Ascending aorta (tissue), 2 donors: ENCODE results near the gene SRR. TPM values are rescaled to one million over a fixed set of nuclear protein-coding genes. Genes with fewer than 3 reads are reported as not detected.
A peak's percentile ranks its signal among the peaks of the same experiment; 100 is the strongest.

ENCODE experiments used
- DNase-seq, 2 donors: peaks; one replicate each; pipeline ENCODE4 v3.0.0-alpha.2; 2019; ENCODE audit warnings: low spot score in 2 of 2
- H3K27ac ChIP-seq, 2 donors: fragments of 200-600 bp; sonication (generic); one replicate each; pipeline ENCODE4 v1.5.1; 2016 to 2017; ENCODE audit warnings: mild to moderate bottlenecking in 1 of 2
- H3K27me3 ChIP-seq: fragments of 200-600 bp; sonication (generic); one replicate; pipeline ENCODE4 v1.5.1; 2017
- H3K36me3 ChIP-seq, 2 donors: fragments of 200-600 bp; sonication (generic); one replicate each; pipeline ENCODE4 v1.5.1; 2016
- H3K4me1 ChIP-seq, 2 donors: fragments of 200-600 bp; sonication (generic); one replicate each; pipeline ENCODE4 v1.5.1; 2016 to 2017; ENCODE audit warnings: mild to moderate bottlenecking in 1 of 2
- H3K4me3 ChIP-seq, 2 donors: fragments of 200-600 bp; sonication (generic); one replicate each; pipeline ENCODE4 v1.5.1; 2016 to 2017; ENCODE audit warnings: mild to moderate bottlenecking in 1 of 2
- H3K9me3 ChIP-seq, 2 donors: fragments of 200-600 bp; sonication (generic); one replicate each; pipeline ENCODE4 v1.5.1; 2016
- intact Hi-C: fragments of 100-400 bp; cut with DNase I; formaldehyde crosslinking; loops from one replicate; pipeline ENCODE4 v1.15.1; 2023
- total RNA-seq: library from RNA; depleted of rRNA; stranded (reverse); fragments of >200 nt; gene quantifications from one replicate; pipeline ENCODE4 v1.1.0, GENCODE V29; 2016
- TF ChIP-seq, protein P1 (sequence below), 3 experiments: fragments of 200-600 bp in 2 of 3; fragments of 450-650 bp in 1 of 3; sonication (generic) in 2 of 3; IDR thresholded peaks; one replicate each; pipeline ENCODE4 v1.5.1; 2016 to 2019; ENCODE audit warnings: antibody characterized with exemption in 3 of 3, mild to moderate bottlenecking in 1 of 3, moderate library complexity in 1 of 3

The SRR gene
- total RNA-seq, 1 donor from 2014 or later = not detected

DNA sequence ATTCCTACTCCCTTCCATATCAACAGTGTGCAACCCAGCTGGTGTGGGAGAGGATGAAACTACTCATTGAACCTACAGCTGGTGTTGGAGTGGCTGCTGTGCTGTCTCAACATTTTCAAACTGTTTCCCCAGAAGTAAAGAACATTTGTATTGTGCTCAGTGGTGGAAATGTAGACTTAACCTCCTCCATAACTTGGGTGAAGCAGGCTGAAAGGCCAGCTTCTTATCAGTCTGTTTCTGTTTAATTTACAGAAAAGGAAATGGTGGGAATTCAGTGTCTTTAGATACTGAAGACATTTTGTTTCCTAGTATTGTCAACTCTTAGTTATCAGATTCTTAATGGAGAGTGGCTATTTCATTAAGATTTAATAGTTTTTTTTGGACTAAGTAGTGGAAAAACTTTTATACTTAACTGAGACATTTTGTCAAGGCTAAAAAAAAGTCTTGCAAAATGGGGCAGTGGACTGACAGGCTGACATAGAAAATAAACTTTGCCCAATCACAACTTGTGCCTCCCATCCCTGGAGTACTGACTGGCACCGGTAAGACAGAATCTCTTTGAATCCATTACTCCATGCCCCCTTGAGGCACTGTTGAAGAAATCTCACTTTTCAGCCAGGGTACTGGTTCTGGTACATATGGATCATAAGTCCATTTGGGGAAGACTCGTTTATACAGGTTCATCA lies 20.0 kb downstream of the SRR start:
- Histone ChIP-seq H3K9me3 (no peaks in the 10 kb centered on the region), H3K36me3 (peaks cover 59 to 79% of the 10 kb centered on the region in 2 donors), H3K4me1 (no peaks in the 10 kb centered on the region), H3K4me3 (no peak overlapping the region), H3K27ac (no peak overlapping the region), H3K27me3 (no peaks in the 10 kb centered on the region)
- intact Hi-C loops = no loop called here
- TF ChIP-seq, protein P1, sequence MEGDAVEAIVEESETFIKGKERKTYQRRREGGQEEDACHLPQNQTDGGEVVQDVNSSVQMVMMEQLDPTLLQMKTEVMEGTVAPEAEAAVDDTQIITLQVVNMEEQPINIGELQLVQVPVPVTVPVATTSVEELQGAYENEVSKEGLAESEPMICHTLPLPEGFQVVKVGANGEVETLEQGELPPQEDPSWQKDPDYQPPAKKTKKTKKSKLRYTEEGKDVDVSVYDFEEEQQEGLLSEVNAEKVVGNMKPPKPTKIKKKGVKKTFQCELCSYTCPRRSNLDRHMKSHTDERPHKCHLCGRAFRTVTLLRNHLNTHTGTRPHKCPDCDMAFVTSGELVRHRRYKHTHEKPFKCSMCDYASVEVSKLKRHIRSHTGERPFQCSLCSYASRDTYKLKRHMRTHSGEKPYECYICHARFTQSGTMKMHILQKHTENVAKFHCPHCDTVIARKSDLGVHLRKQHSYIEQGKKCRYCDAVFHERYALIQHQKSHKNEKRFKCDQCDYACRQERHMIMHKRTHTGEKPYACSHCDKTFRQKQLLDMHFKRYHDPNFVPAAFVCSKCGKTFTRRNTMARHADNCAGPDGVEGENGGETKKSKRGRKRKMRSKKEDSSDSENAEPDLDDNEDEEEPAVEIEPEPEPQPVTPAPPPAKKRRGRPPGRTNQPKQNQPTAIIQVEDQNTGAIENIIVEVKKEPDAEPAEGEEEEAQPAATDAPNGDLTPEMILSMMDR (IDR thresholded peaks at IDR 0.05) = no peak
- DNase-seq = no peak

DNA sequence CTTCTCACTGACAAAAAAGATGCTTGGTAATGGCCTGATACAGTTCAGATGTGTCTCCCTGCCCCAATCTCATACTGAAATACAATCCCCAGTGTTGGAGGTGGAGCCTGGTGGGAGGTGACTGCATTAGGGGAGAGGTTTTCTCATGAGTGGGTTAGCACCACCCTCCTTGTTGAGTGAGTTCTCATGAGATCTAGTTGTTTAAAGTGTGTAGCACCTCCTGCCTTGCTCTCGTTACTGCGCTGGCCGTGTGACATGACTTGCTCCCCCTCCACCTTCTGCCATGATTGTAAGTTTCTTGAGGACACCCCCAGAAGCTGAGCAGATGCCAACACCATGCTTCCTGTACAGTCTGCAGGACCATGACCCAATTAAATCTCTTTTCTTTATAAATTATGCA lies 27.6 kb downstream of the SRR start:
- Histone ChIP-seq H3K4me3 (no peak overlapping the region), H3K27me3 (no peaks in the 10 kb centered on the region), H3K4me1 (peaks cover 7 to 8% of the 10 kb centered on the region in 2 donors), H3K27ac (no peak overlapping the region), H3K36me3 (peaks cover 61 to 82% of the 10 kb centered on the region in 2 donors), H3K9me3 (no peaks in the 10 kb centered on the region)
- TF ChIP-seq, protein P1 (IDR thresholded peaks at IDR 0.05) = no peak
- intact Hi-C loops = no loop called here
- DNase-seq = no peak

DNA sequence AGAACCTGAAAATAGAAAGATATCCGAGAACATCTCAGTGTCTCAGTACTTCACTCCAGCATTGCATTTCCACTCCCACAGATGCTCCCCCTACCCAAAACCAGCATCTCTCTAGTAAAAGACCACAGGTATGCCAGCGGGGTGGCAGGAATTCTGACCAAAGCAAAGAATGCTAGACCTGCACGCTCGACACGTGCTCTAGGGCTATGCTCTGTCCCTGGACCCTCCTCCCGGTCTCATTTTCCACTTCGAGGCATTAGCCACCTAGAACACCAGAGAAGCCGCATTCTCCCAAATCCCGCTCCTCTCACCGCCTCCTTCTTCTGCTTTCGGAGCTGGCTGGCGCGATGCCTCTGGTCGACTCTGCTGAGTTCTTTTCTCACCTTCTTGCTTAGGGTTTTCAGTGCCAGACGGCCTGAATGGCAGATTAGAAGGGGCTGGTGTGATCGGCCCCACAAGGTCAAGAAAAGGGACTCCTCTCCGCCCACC lies 32.0 kb downstream of the SRR start:
- peaks cover 11 to 13% of the 10 kb centered on the region in 2 donors for H3K4me1 ChIP-seq
- no peaks in the 10 kb centered on the region for H3K27me3 ChIP-seq
- H3K36me3 ChIP-seq = peaks cover 39 to 41% of the 10 kb centered on the region in 2 donors
- intact Hi-C loops = loop anchor here (5.0 kb wide), 1 partner anchor 33 kb away; the partner anchor contains the start of genes SMG6 and SRR
- peak overlapping the region; percentile 95 to 98 for H3K4me3 ChIP-seq
- TF ChIP-seq, protein P1 (IDR thresholded peaks at IDR 0.05) = no peak
- peak overlapping the region; percentile 86 to 89 for H3K27ac ChIP-seq
- H3K9me3 ChIP-seq = no peaks in the 10 kb centered on the region
- no peak for DNase-seq

DNA sequence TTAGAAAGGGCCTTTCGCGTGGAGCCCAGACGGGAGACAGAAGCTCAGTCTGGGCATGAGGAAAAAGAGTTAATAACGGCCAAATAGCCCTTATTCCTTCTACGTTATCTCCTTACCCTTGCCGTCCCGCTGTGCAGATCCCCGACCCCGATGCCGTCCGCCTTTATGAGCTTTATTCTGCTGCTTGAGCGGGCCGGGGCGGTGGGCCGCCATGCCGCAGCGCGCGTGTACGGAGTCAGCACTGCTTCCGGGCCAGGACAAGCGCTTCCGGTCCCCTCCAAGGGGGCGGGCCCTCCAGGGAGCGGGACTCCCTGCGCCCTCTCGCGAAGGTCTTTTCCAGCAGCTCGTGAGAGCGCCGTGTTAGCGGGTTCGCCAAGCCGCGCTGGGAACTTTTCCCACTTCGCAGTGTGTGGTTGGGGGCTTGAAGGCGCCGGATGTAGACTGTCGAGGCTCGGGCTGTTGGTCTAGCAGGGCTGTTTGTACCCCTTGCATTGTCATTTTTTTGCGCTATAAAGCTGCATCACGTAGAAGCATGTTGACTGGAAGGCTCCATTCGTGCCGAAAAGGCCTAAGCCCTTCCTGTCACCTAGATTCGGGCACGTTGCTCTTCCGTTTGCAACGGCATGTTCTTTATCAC lies 32.6 kb downstream of the SRR start, which contains the start of gene TSR1:
Gene TSR1, minus strand, starts transcription at position 243 of the 637 bp plus-strand sequence. Its CDS starts 30 bp downstream, at position 213.
- peaks cover 35 to 36% of the 10 kb centered on the region in 2 donors for H3K36me3 ChIP-seq
- H3K27ac ChIP-seq = peak within 1 kb of the TSS; percentile 86 to 89
- H3K9me3 ChIP-seq = no peaks in the 10 kb centered on the region
- intact Hi-C loops = loop anchor here (5.0 kb wide), 1 partner anchor 34 kb away; the partner anchor contains the start of genes SMG6 and SRR
- no peaks in the 10 kb centered on the region for H3K27me3 ChIP-seq
- peak within 1 kb of the TSS; percentile 95 to 98 for H3K4me3 ChIP-seq
- H3K4me1 ChIP-seq = peaks cover 11 to 13% of the 10 kb centered on the region in 2 donors
- peak; percentile 57 to 92 for DNase-seq
- TF ChIP-seq, protein P1 (IDR thresholded peaks at IDR 0.05) = peak in 1 of 3 experiments; percentile 33

DNA sequence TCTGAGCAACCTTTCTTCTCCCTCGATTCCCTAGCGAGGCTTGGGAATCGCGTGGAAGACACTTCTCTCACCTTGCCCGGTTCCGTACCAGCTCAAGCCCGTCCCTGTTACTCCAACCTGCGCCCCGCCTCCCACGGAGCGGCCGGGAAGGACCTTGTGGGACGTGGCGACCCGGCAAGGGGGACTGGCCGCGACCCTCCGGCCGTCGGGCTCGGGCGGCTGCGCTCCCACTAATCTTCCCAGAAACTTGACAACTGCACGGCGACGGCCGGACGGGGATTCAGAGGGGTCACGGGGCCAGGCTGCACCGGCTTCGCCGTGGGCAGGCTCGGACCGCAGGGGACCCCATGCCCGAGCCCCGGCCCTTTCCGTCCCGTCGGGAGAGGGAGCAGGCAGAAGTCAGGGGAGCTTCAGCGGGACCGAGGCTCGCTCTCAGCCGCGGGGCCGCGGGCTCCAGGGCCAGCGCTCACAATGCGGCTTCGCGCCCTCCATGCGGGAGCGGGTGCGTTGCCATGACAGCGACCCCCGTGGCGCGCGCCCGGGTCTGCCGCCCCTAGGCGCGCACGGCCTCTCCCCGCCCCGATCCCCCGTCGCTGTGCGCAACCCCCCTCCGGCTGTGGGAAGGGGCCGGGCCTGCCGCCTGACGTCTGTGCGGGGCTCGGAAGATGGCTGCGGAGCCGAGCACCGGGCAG lies 33.2 kb downstream of the SRR start, which contains the start of gene SGSM2:
Gene SGSM2, plus strand, starts transcription at position 650 of the 692 bp plus-strand sequence. CDS start 188 bp downstream, outside the sequence.
- TF ChIP-seq, protein P1 (IDR thresholded peaks at IDR 0.05) = no peak
- peaks cover 29% of the 10 kb centered on the region in 2 donors for H3K36me3 ChIP-seq
- peaks cover 11 to 13% of the 10 kb centered on the region in 2 donors for H3K4me1 ChIP-seq
- DNase-seq = peak in 1 of 2 donors; percentile 82
- intact Hi-C loops = loop anchor here (5.0 kb wide), 1 partner anchor 35 kb away; the partner anchor contains the start of genes SMG6 and SRR
- peak within 1 kb of the TSS; percentile 86 to 89 for H3K27ac ChIP-seq
- H3K9me3 ChIP-seq = no peaks in the 10 kb centered on the region
- H3K4me3 ChIP-seq = peak within 1 kb of the TSS; percentile 95 to 98
- H3K27me3 ChIP-seq = no peaks in the 10 kb centered on the region
